Kasumi-1 (cell line): ENCODE data around the gene ZNF470.
A peak's percentile ranks its signal among the peaks of the same experiment; 100 is the strongest.

Source experiments
- DNase-seq, 2 experiments: peaks; one replicate each; lab custom pipeline; 2025; lab: John Stamatoyannopoulos, UW

Gene ZNF470

GRCh38 chr19:56567274-56568120 is at the start of gene ZNF470:
Gene ZNF470 (plus strand): TSS chr19:56567468. CDS start chr19:56570312, 2,844 bp downstream.
- DNase-seq, result peak; percentile 91

GRCh38 chr19:56525214-56525860 is 41.9 kb upstream of the ZNF470 start:
- DNase-seq, result no peak

- DNase-seq, result no peak
These were observed 29.8 kb upstream of the ZNF470 start for GRCh38 chr19:56537442-56537841.

- peak; percentile 41 to 49 for DNase-seq
These were observed 29.0 kb upstream of the ZNF470 start for GRCh38 chr19:56538254-56538760.

GRCh38 chr19:56538761-56539263 is 28.5 kb upstream of the ZNF470 start, which contains the start of gene ZFP28:
Gene ZFP28 (plus strand): TSS chr19:56538948. CDS start chr19:56539019, 71 bp downstream.
- no peak for DNase-seq

- DNase-seq, result no peak
These were observed 23.5 kb upstream of the ZNF470 start for GRCh38 chr19:56543776-56544175.

GRCh38 chr19:56547535-56547934 is 19.7 kb upstream of the ZNF470 start:
- no peak for DNase-seq

- DNase-seq, result no peak
These were observed 12.9 kb upstream of the ZNF470 start for GRCh38 chr19:56554272-56554869.

- DNase-seq, result no peak
These were observed 4.5 kb upstream of the ZNF470 start for GRCh38 chr19:56562766-56563165.

GRCh38 chr19:56566904-56567273 is 379 bp upstream of the ZNF470 start:
- peak; percentile 17 to 38 for DNase-seq

GRCh38 chr19:56572589-56572988 is 5.3 kb downstream of the ZNF470 start:
- no peak for DNase-seq

- no peak for DNase-seq
These were observed 6.6 kb downstream of the ZNF470 start for GRCh38 chr19:56573914-56574313.

GRCh38 chr19:56577719-56578602 is 10.7 kb downstream of the ZNF470 start:
- DNase-seq, result no peak

- no peak for DNase-seq
These were observed 27.1 kb downstream of the ZNF470 start for GRCh38 chr19:56594446-56594782.

- DNase-seq, result peak; percentile 76 to 78
These were observed 27.7 kb downstream of the ZNF470 start, which contains the start of gene ZNF71 for GRCh38 chr19:56594783-56595547. Gene ZNF71 (plus strand): TSS chr19:56595302. CDS start chr19:56601559, 6,257 bp downstream.

- DNase-seq, result no peak
These were observed 28.3 kb downstream of the ZNF470 start for GRCh38 chr19:56595548-56595899.

- DNase-seq, result no peak
These were observed 29.4 kb downstream of the ZNF470 start for GRCh38 chr19:56596676-56597075.

GRCh38 chr19:56597696-56598095 is 30.4 kb downstream of the ZNF470 start:
- DNase-seq, result no peak

GRCh38 chr19:56601375-56601774 is 34.1 kb downstream of the ZNF470 start:
- DNase-seq, result no peak

- DNase-seq, result no peak
These were observed 36.6 kb downstream of the ZNF470 start for GRCh38 chr19:56603829-56604228.
